IPS-18c (cell line): ENCODE data around the gene SDK2.

Source experiments
- H3K4me3 ChIP-seq: 2 replicates; pipeline ENCODE4 v1.7.0; 2013; ENCODE audit warnings: low read depth, mild to moderate bottlenecking, low read length, moderate library complexity; ENCODE audit not compliant: insufficient read depth
- H3K9me3 ChIP-seq: one replicate; pipeline ENCODE4 v1.6.1; 2013; ENCODE audit warnings: mild to moderate bottlenecking, low read length, moderate library complexity; ENCODE audit not compliant: control insufficient read depth, insufficient read depth

The SDK2 gene

DNA sequence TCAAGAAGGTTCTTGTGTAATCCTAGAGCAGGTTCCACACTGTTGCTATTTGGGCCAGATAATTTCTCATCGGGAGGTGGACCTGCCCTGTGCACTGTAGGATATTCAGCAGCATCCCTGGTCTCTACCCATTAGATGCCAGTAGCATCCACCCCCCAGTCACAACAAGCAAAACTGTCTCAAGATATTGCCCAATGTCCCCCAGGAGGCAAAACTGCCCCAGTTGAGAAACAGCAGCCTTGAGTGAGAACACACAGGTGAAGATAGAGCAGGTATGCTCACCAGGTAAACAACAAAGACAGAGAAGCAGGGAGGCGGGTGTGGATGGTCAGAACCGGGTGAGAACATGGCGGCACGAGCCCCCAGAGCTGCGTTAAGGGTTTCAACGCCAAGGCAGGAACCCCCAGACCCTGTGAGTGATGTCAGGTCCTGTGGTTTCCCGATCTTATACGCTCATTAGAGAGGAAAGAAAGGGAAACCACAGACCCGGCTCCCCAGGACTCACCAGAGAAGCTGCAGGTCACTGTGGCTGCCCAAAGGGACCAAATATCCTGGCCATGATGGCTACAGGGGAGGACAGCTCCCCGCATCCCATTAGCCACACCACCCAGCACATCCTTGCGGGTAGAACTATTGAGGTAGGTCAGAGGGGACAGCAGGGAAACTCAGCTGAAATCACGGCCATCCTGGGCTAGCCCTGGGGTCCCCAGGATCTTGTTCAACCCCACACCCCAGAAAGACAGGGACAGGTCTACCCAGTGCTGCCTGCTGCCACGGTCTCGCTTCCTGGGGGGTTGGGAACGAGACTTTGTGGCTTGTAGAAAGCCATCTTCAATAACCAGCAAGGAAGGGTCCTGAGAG, 353.6 kb downstream of the SDK2 start:
- Histone ChIP-seq H3K4me3 (no peak overlapping the region), H3K9me3 (no peaks in the 10 kb centered on the region)

DNA sequence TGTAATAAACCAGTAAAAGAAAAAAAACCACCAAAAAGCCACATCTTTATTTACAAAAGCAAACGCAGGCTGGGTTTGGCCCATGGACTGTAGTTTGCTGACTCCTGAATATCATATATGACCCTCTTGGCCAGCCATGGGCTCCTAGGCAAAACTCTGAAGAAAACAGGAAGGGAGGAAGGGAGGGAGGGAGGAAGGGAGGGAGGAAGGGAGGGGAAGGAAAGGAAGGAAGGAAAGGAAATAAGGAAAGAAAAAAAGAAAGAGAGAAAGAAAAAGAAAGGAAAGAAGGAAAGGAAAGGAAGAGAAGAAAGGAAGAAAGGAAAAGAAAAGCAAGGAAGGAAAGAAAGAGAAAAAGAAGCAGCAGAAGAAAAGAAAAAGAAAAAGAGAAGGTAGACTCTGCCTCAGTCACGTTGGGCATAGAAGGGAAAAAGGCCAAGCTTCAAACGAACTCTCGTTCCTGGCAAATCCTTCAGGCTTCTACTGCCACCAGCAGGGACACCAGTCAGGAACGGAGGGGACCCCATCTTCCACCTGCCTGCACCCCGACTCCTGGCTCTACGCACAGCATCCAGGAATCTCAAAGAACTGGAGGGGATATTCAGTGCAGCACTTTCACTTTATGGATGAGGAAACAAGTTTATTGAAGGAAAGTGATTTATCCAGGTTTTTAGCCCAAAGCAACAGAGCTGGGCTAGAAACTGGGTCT, 354.5 kb downstream of the SDK2 start:
- Histone ChIP-seq H3K9me3 (no peaks in the 10 kb centered on the region), H3K4me3 (no peak overlapping the region)

- Histone ChIP-seq H3K9me3 (no peaks in the 10 kb centered on the region), H3K4me3 (no peak overlapping the region)
Measured at GRCh38 chr17:73288534-73289302, 355.5 kb downstream of the SDK2 start.

GRCh38 chr17:73286863-73287296, 357.4 kb downstream of the SDK2 start:
- H3K4me3 ChIP-seq: no peak overlapping the region
- H3K9me3 ChIP-seq: no peaks in the 10 kb centered on the region

GRCh38 chr17:73285916-73286862, 358.1 kb downstream of the SDK2 start:
- H3K4me3 ChIP-seq: no peak overlapping the region
- H3K9me3 ChIP-seq: no peaks in the 10 kb centered on the region

GRCh38 chr17:73285603-73285908, 358.7 kb downstream of the SDK2 start:
- Histone ChIP-seq H3K9me3 (no peaks in the 10 kb centered on the region), H3K4me3 (no peak overlapping the region)

DNA sequence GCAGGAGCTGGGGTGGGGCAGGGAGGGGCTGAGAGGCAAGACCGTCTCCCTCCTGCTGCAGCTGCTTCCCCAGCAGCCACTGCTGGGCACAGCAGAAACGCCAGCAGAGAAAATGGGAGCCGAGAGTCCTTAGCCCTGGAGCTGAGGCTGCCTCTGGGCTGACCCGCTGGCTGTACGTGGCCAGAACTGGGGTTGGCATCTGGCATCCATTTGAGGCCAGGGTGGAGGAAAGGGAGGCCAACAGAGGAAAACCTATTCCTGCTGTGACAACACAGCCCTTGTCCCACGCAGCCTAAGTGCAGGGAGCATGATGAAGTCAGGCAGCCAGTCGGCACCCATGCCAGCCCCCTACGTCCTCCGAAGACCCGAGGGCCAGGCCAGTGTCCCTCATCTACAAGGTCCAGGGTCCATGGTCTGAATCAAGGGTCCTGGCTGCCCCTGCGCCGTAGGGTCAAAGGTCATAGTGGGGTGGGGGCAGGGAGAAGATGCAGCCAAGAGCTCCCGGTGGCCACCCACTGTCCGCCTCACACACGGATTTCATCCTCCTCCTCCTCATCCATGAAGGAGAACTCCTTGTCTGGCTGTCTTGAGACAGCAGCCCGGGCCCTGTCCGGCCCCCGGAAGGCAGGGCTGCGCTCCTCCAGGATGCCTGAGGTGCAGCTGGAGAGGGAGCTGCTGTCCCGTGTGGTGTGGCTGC, 359.2 kb downstream of the SDK2 start:
- Histone ChIP-seq H3K4me3 (no peak overlapping the region), H3K9me3 (no peaks in the 10 kb centered on the region)
